A673 (cell line): Measurements from ENCODE around the gene SETX. TPM values are rescaled to one million over a fixed set of nuclear protein-coding genes. Genes with fewer than 3 reads are reported as not detected.

Source experiments
- BruUV-seq: library from RNA; stranded (reverse); fragments of 400-500 nt; replicated peaks from 2 replicates; lab custom pipeline; 2021; lab: Mats Ljungman, UMichigan
- CTCF ChIA-PET: fragments of 300-600 bp; sonication (Branson Sonifier 250); formaldehyde crosslinking; loops from one replicate; lab custom pipeline; 2022; ENCODE audit warnings: antibody characterized with exemption; lab: Charles Lee
- POLR2A ChIA-PET: fragments of 300-600 bp; sonication (Branson Sonifier 250); formaldehyde crosslinking; loops from one replicate; lab custom pipeline; 2022; ENCODE audit warnings: antibody characterized with exemption; ENCODE audit not compliant: low non-redundant PET; lab: Charles Lee
- DNase-seq: peaks from one replicate; pipeline ENCODE4 v3.0.0-alpha.2; 2015; ENCODE audit warnings: low spot score
- H3K27ac ChIP-seq: fragments of 200-600 bp; sonication (generic); 2 replicates; pipeline ENCODE4 v1.5.1; 2016; ENCODE audit warnings: mixed run types, low read depth, mild to moderate bottlenecking, mixed read lengths, antibody characterized with exemption, low read length; ENCODE audit not compliant: poor library complexity, severe bottlenecking
- H3K27me3 ChIP-seq: fragments of 200-600 bp; sonication (generic); replicated peaks from 2 replicates; pipeline ENCODE4 v1.6.1; 2017; ENCODE audit warnings: mixed run types, low read depth, mild to moderate bottlenecking, mixed read lengths, antibody characterized with exemption, low read length; ENCODE audit not compliant: insufficient read depth, poor library complexity
- H3K36me3 ChIP-seq: fragments of 200-600 bp; sonication (generic); 2 replicates; pipeline ENCODE4 v1.6.1; 2016; ENCODE audit warnings: mixed run types, mild to moderate bottlenecking, mixed read lengths, antibody characterized with exemption, low read length; ENCODE audit not compliant: insufficient read depth, poor library complexity, severe bottlenecking
- H3K4me1 ChIP-seq: fragments of 200-600 bp; sonication (generic); 2 replicates; pipeline ENCODE4 v1.6.1; 2017; ENCODE audit warnings: mixed run types, mild to moderate bottlenecking, mixed read lengths, antibody characterized with exemption, low read length; ENCODE audit not compliant: insufficient read depth, poor library complexity, severe bottlenecking
- H3K4me3 ChIP-seq: fragments of 200-600 bp; sonication (generic); 2 replicates; pipeline ENCODE4 v1.5.1; 2016; ENCODE audit warnings: low read depth, mixed run types, mild to moderate bottlenecking, mixed read lengths, low read length; ENCODE audit not compliant: poor library complexity, severe bottlenecking
- H3K9me3 ChIP-seq: fragments of 200-600 bp; sonication (generic); 2 replicates; pipeline ENCODE4 v1.6.1; 2016; ENCODE audit warnings: mixed run types, low read depth, mild to moderate bottlenecking, mixed read lengths, antibody characterized with exemption, low read length; ENCODE audit not compliant: poor library complexity, severe bottlenecking
- EZH2 ChIP-seq: fragments of 200-600 bp; sonication (generic); IDR thresholded peaks from 2 replicates; pipeline ENCODE4 v1.6.1; 2017; ENCODE audit warnings: borderline replicate concordance, low read depth, mild to moderate bottlenecking, mixed read lengths, antibody characterized with exemption, low read length; ENCODE audit not compliant: poor library complexity, severe bottlenecking
- intact Hi-C: fragments of 100-400 bp; cut with micrococcal nuclease; formaldehyde crosslinking; loops from one replicate; pipeline ENCODE4 v1.10.0; 2022; ENCODE audit not compliant: unreplicated experiment
- total RNA-seq: library from RNA; stranded (reverse); gene quantifications from 2 replicates; pipeline ENCODE4 v1.2.3, GENCODE V29; 2021
- TF ChIP-seq, protein P1 (sequence below): fragments of 300-800, 200-600 bp; sonication (generic); conservative IDR thresholded peaks from 2 replicates; pipeline ENCODE4 v1.5.1; 2017; ENCODE audit warnings: low read depth, mild to moderate bottlenecking, antibody characterized with exemption, low read length, moderate library complexity, mixed read lengths

SETX gene
- total RNA-seq, 1 experiment from 2014 or later = 41.4 TPM

DNA sequence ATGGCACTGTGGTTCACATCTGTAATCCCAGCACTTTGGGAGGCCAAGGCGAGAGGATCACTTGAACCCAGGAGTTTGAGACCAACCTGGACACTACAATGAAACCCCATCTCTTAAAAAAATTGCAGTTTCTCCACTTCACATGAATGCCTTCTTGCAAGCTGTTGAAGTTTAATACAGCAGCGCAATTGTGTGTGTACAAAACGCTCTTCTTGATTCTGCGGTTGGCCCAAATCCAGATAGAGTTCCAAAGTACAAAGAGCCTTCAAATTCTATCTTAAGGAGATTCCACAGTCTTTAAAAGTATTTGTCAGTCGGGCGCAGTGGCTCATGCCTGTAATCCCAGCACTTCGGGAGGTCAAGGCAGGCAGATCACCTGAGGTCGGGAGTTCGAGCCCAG lies 9.3 kb upstream of the SETX start:
- POLR2A ChIA-PET = no interaction called here
- no peaks in the 10 kb centered on the region for H3K27me3 ChIP-seq
- no peak overlapping the region for H3K4me3 ChIP-seq
- no TSS peak for BruUV-seq
- H3K9me3 ChIP-seq = no peaks in the 10 kb centered on the region
- intact Hi-C loops = no loop called here
- H3K36me3 ChIP-seq = no peaks in the 10 kb centered on the region
- no peak for DNase-seq
- CTCF ChIA-PET = no interaction called here
- no peaks in the 10 kb centered on the region for H3K4me1 ChIP-seq
- no peak overlapping the region for H3K27ac ChIP-seq
- TF ChIP-seq, protein P1, sequence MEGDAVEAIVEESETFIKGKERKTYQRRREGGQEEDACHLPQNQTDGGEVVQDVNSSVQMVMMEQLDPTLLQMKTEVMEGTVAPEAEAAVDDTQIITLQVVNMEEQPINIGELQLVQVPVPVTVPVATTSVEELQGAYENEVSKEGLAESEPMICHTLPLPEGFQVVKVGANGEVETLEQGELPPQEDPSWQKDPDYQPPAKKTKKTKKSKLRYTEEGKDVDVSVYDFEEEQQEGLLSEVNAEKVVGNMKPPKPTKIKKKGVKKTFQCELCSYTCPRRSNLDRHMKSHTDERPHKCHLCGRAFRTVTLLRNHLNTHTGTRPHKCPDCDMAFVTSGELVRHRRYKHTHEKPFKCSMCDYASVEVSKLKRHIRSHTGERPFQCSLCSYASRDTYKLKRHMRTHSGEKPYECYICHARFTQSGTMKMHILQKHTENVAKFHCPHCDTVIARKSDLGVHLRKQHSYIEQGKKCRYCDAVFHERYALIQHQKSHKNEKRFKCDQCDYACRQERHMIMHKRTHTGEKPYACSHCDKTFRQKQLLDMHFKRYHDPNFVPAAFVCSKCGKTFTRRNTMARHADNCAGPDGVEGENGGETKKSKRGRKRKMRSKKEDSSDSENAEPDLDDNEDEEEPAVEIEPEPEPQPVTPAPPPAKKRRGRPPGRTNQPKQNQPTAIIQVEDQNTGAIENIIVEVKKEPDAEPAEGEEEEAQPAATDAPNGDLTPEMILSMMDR = no peak
- no peak for TF ChIP-seq EZH2

DNA sequence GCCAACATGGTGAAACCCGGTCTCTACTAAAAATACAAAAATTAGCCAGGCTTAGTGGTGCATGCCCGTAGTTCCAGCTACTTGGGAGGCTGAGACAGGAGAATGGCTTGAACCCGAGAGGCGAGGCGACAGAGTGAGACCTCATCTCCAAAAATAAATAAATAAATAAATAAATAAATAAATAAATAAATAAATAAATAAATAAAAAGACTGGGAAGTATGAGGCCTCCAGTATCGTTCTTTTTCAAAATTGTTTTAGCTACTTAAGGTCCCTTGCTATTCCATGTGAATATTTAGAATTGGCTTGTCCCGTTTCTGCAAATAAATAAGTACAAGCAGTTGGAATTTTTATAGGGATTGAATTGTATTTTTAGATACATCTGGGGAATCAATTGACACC lies 3.0 kb upstream of the SETX start:
- H3K27ac ChIP-seq = no peak overlapping the region
- H3K4me1 ChIP-seq = peaks cover 6% of the 10 kb centered on the region
- H3K36me3 ChIP-seq = peaks cover 8% of the 10 kb centered on the region
- BruUV-seq = no TSS peak
- H3K9me3 ChIP-seq = no peaks in the 10 kb centered on the region
- POLR2A ChIA-PET = no interaction called here
- intact Hi-C loops = no loop called here
- TF ChIP-seq, protein P1 = no peak
- CTCF ChIA-PET = no interaction called here
- no peak overlapping the region for H3K4me3 ChIP-seq
- H3K27me3 ChIP-seq = no peaks in the 10 kb centered on the region
- DNase-seq = no peak

DNA sequence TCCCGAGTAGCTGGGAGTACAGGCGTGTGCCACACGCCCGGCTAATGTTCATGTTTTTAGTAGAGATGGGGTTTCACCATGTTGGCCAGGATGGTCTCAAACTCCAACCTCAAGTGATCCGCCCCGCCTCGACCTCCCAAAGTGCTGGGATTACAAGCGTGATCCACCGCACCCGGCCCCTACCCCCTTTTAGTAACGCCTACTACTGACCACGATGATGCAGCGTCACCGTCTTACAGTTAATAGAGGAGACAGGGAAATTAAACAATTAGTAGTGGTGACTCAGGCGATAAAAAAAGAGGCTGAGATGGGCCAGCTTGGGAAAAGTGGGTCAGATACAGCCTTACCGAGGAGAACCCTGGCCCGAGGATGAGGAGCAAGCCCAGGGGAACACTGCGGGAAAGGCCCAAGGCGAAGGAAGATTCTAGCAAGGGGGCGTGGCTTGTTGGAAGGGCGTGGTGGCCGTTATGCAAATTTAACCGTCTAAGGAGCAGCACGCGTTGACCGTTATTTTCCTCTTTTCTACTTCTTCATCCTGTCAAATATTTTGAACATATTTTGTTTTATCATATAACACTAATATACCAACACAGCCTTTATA lies 1.6 kb upstream of the SETX start:
- intact Hi-C loops = no loop called here
- CTCF ChIA-PET = no interaction called here
- no peaks in the 10 kb centered on the region for H3K27me3 ChIP-seq
- no peak overlapping the region for H3K4me3 ChIP-seq
- POLR2A ChIA-PET = no interaction called here
- peaks cover 21% of the 10 kb centered on the region for H3K36me3 ChIP-seq
- no TSS peak for BruUV-seq
- no peak for TF ChIP-seq EZH2
- TF ChIP-seq, protein P1 = no peak
- H3K4me1 ChIP-seq = peaks cover 14% of the 10 kb centered on the region
- no peak overlapping the region for H3K27ac ChIP-seq
- H3K9me3 ChIP-seq = no peaks in the 10 kb centered on the region
- no peak for DNase-seq
